ENCODE data around the gene RHOC. TPM values are rescaled to one million over a fixed set of nuclear protein-coding genes. Genes with fewer than 3 reads are reported as not detected.

The RHOC gene
- total and polyA plus RNA-seq, 2 experiments from 2014 or later = 65.4 to 76.7 TPM

DNA sequence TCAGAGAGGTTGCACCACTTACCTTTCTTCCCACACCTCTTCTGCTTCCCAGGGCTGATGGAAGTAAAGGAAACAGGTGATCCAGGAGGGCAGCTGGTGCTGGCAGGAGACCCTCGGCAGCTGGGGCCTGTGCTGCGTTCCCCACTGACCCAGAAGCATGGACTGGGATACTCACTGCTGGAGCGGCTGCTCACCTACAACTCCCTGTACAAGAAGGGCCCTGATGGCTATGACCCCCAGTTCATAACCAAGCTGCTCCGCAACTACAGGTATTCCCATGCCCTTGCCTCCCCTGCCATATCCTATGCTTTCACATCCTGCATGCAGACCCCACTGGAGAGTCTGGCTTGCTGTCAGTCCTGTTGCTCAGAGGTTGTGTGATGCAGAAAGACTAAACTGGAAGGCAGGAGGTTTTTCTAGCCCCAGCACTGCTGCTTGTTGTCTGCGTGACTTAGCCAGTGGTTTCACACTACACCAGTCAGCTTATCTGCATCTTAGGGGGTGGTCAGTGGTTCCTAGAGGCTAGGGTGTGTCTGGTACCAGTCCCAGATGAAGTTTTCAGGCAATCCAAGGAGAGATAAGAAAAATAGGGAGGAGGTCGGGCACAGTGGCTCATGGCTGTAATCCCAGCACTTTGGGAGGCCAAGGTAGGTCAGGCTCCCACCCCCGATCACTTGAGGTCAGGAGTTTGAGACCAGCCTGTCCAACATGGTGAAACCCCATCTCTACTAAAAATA is 10.2 kb downstream of the RHOC start:
- DNase-seq (ENCODE audit: low spot score) (no peak), ATAC-seq (no peak)
- no peaks in the 10 kb centered on the region for H3K9me3 Mint-ChIP-seq
- H3K4me3 Mint-ChIP-seq = no peak overlapping the region
- no peak overlapping the region for H3K27ac Mint-ChIP-seq
- no peak overlapping the region for H3K4me2 ChIP-seq
- peaks cover 27% of the 10 kb centered on the region for H3K27me3 Mint-ChIP-seq (ENCODE audit: insufficient read depth, low read depth, poor library complexity)
- H3K36me3 Mint-ChIP-seq (ENCODE audit: low read depth) = peaks cover 70% of the 10 kb centered on the region
- H3K9me2 ChIP-seq (ENCODE audit: insufficient read depth) = no peaks in the 10 kb centered on the region
- H3K79me2 ChIP-seq (replicated peaks; ENCODE audit: insufficient read depth) = no peaks in the 10 kb centered on the region
- H3F3A ChIP-seq (replicated peaks; ENCODE audit: low read depth) = 0 out of 2 replicates have a peak, but pooled peaks cover 3% of the 10 kb centered on the region
- H4K20me1 ChIP-seq (replicated peaks; ENCODE audit: insufficient read depth) = peaks cover 11% of the 10 kb centered on the region
- H3K36me3 ChIP-seq (ENCODE audit: insufficient read depth) = no peaks in the 10 kb centered on the region; the same call in 1 of the 2 replicates
- peaks cover 47% of the 10 kb centered on the region for H3K4me1 Mint-ChIP-seq
- H3K4me1 ChIP-seq (ENCODE audit: insufficient read depth) = peaks cover 29% of the 10 kb centered on the region
- no peak overlapping the region for H3K4me3 ChIP-seq
- H3K27me3 ChIP-seq (ENCODE audit: insufficient read depth) = peaks cover 6% of the 10 kb centered on the region; the same call in 1 of the 2 replicates
- no peak overlapping the region for H2AFZ ChIP-seq
- no peak overlapping the region for H3K27ac ChIP-seq (ENCODE audit: low read depth)
- TF ChIP-seq STAT1 (IDR thresholded peaks at IDR 0.05; ENCODE audit: unreplicated experiment) (no peak), CREB1 (CRISPR knock-in tag; IDR thresholded peaks at IDR 0.05; ENCODE audit: low read depth) (no peak), POLR2AphosphoS5 (IDR thresholded peaks at IDR 0.05; ENCODE audit: low read depth) (no peak), JUNB (IDR thresholded peaks at IDR 0.05; ENCODE audit: unreplicated experiment) (no peak), NANOG (IDR thresholded peaks at IDR 0.05; ENCODE audit: borderline replicate concordance) (no peak), ZNF331 (CRISPR knock-in tag; IDR thresholded peaks at IDR 0.05; ENCODE audit: low read depth) (no peak), EZH2phosphoT487 (IDR thresholded peaks at IDR 0.05; ENCODE audit: unreplicated experiment) (no peak), ETS1 (IDR thresholded peaks at IDR 0.05) (no peak), REST (IDR thresholded peaks at IDR 0.05; ENCODE audit: unreplicated experiment) (no peak), ZNF462 (CRISPR knock-in tag; IDR thresholded peaks at IDR 0.05) (no peak), ZNF114 (CRISPR knock-in tag; IDR thresholded peaks at IDR 0.05) (no peak), EZH2 (IDR thresholded peaks at IDR 0.05; ENCODE audit: low read depth, unreplicated experiment) (no peak)
- TF ChIP-seq, protein P1, sequence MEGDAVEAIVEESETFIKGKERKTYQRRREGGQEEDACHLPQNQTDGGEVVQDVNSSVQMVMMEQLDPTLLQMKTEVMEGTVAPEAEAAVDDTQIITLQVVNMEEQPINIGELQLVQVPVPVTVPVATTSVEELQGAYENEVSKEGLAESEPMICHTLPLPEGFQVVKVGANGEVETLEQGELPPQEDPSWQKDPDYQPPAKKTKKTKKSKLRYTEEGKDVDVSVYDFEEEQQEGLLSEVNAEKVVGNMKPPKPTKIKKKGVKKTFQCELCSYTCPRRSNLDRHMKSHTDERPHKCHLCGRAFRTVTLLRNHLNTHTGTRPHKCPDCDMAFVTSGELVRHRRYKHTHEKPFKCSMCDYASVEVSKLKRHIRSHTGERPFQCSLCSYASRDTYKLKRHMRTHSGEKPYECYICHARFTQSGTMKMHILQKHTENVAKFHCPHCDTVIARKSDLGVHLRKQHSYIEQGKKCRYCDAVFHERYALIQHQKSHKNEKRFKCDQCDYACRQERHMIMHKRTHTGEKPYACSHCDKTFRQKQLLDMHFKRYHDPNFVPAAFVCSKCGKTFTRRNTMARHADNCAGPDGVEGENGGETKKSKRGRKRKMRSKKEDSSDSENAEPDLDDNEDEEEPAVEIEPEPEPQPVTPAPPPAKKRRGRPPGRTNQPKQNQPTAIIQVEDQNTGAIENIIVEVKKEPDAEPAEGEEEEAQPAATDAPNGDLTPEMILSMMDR (conservative IDR thresholded peaks at IDR 0.05; ENCODE audit: low read depth in 2 of 2) = no peak

Measured in GM23338 (cell line).